ENCODE results near the gene PIK3R6.

Gene PIK3R6

DNA sequence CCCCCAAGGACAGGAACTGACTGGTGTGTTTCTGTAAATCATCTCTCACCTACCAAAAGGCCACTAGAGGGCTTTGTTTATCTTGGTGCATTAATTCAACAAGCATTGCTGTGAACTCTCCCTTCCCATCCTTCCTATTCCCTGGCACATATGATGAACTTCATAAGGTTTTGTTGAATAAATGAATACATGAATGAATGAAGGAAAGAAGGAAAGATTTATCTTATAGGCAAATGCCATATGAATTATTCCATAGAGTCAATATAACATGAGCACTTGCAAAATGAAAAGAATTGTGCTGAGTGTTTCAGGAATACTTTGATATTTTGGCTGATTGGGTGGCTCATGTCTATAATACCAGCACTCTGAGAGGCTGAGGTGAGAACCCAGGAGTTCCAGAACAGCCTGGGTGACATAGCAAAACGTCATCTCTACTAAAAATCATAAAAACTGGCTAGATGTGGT lies 113.5 kb downstream of the PIK3R6 start:
- no peak overlapping the region for H3K4me3 ChIP-seq (replicated peaks; ENCODE audit: insufficient read depth, low read length)
- no peaks in the 10 kb centered on the region for H3K27me3 ChIP-seq (ENCODE audit: insufficient read depth, poor library complexity, severe bottlenecking)
- H3K27ac ChIP-seq (replicated peaks) = no peak overlapping the region
- no peak for DNase-seq (ENCODE audit: low read depth in 1 of 2, low spot score in 1 of 2)
- TF ChIP-seq GABPA (IDR thresholded peaks at IDR 0.05; ENCODE audit: low read depth) (no peak), POLR2AphosphoS5 (IDR thresholded peaks at IDR 0.05; ENCODE audit: low read depth) (no peak)
- TF ChIP-seq, protein P1, sequence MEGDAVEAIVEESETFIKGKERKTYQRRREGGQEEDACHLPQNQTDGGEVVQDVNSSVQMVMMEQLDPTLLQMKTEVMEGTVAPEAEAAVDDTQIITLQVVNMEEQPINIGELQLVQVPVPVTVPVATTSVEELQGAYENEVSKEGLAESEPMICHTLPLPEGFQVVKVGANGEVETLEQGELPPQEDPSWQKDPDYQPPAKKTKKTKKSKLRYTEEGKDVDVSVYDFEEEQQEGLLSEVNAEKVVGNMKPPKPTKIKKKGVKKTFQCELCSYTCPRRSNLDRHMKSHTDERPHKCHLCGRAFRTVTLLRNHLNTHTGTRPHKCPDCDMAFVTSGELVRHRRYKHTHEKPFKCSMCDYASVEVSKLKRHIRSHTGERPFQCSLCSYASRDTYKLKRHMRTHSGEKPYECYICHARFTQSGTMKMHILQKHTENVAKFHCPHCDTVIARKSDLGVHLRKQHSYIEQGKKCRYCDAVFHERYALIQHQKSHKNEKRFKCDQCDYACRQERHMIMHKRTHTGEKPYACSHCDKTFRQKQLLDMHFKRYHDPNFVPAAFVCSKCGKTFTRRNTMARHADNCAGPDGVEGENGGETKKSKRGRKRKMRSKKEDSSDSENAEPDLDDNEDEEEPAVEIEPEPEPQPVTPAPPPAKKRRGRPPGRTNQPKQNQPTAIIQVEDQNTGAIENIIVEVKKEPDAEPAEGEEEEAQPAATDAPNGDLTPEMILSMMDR (IDR thresholded peaks at IDR 0.05; ENCODE audit: insufficient read depth, low read length) = no peak
- TF ChIP-seq, protein P2, sequence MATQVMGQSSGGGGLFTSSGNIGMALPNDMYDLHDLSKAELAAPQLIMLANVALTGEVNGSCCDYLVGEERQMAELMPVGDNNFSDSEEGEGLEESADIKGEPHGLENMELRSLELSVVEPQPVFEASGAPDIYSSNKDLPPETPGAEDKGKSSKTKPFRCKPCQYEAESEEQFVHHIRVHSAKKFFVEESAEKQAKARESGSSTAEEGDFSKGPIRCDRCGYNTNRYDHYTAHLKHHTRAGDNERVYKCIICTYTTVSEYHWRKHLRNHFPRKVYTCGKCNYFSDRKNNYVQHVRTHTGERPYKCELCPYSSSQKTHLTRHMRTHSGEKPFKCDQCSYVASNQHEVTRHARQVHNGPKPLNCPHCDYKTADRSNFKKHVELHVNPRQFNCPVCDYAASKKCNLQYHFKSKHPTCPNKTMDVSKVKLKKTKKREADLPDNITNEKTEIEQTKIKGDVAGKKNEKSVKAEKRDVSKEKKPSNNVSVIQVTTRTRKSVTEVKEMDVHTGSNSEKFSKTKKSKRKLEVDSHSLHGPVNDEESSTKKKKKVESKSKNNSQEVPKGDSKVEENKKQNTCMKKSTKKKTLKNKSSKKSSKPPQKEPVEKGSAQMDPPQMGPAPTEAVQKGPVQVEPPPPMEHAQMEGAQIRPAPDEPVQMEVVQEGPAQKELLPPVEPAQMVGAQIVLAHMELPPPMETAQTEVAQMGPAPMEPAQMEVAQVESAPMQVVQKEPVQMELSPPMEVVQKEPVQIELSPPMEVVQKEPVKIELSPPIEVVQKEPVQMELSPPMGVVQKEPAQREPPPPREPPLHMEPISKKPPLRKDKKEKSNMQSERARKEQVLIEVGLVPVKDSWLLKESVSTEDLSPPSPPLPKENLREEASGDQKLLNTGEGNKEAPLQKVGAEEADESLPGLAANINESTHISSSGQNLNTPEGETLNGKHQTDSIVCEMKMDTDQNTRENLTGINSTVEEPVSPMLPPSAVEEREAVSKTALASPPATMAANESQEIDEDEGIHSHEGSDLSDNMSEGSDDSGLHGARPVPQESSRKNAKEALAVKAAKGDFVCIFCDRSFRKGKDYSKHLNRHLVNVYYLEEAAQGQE (IDR thresholded peaks at IDR 0.05; ENCODE audit: insufficient replicate concordance, low read depth) = no peak

DNA sequence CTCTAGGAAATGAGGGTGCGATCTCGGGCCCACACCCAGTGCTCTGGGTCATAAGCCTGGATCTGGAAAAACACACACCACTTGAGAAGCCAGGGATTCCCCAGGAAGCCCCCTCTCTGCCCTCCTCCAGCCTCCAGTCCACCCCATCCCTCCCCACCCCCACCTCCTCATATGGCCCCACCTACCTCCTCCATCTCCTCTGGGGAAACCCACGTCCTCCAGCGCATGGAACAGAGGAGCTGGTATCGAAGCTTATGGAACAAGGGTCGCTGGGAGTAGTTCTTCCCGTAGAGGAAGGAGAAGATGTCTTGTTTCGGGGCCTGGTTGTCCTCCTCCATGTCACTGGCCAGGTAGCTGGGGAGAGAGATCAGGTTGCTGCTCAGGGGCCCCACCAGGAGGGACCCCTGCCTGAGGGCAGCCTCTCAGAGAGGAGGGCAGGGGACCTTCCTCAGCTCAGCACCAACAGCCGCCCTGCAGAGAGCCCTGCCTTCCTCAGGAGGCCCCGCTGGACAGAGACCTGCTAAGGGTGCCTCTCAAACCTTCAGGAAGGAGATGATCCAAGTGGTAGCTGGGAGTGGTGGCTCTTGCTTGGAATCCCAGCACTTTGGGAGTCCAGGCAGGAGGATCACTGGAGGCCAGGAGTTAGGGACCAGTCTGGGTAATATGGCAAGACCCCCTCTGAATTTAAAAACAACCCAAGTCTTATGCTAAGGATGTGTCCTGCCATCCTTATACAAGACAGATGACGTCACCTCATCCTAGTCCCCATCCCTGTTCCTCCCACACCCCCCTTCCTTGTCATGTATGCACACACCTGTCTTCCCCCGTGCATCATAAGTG lies 114.1 kb downstream of the PIK3R6 start:
- TF ChIP-seq POLR2AphosphoS5 (IDR thresholded peaks at IDR 0.05; ENCODE audit: low read depth) = no peak
- TF ChIP-seq GABPA (IDR thresholded peaks at IDR 0.05; ENCODE audit: low read depth) = no peak
- TF ChIP-seq, protein P2 (IDR thresholded peaks at IDR 0.05; ENCODE audit: insufficient replicate concordance, low read depth) = no peak
- TF ChIP-seq SPI1 (IDR thresholded peaks at IDR 0.05; ENCODE audit: borderline replicate concordance, low read depth) = no peak
- TF ChIP-seq, protein P1 (IDR thresholded peaks at IDR 0.05; ENCODE audit: insufficient read depth, low read length) = no peak
- H3K4me3 ChIP-seq (replicated peaks; ENCODE audit: insufficient read depth, low read length) = no peak overlapping the region
- no peak overlapping the region for H3K27ac ChIP-seq (replicated peaks)
- H3K27me3 ChIP-seq (ENCODE audit: insufficient read depth, poor library complexity, severe bottlenecking) = no peaks in the 10 kb centered on the region
- no peak for DNase-seq (ENCODE audit: low read depth in 1 of 2, low spot score in 1 of 2)

Data from HL-60 (cell line).